Lung (tissue), 12 donors: Measurements from ENCODE around the gene MSRB3. TPM values are rescaled to one million over a fixed set of nuclear protein-coding genes. Genes with fewer than 3 reads are reported as not detected.

ENCODE experiments used
- ATAC-seq: fragments of 200-7000 bp; cut with Tn5 transposase; one replicate; pipeline ENCODE4 v1.9.1; 2020; ENCODE audit warnings: moderate number of reproducible peaks; ENCODE audit not compliant: insufficient read depth, low FRiP score
- DNase-seq, 3 donors: peaks; one replicate each; pipeline ENCODE4 v3.0.0-alpha.2; 2013 to 2017
- H3K27ac ChIP-seq, 2 donors: one replicate each; pipeline ENCODE4 v1.5.1; 2013; ENCODE audit warnings: mild to moderate bottlenecking in 2 of 2, moderate library complexity in 2 of 2, control low read depth in 1 of 2, inconsistent platforms in 1 of 2, low read depth in 1 of 2, low read length in 1 of 2
- H3K27me3 ChIP-seq, 3 donors: one replicate each; pipeline ENCODE4 v1.5.1; 2013; ENCODE audit warnings: low read length in 2 of 3; ENCODE audit not compliant: control insufficient read depth in 3 of 3, insufficient read depth in 3 of 3
- H3K36me3 ChIP-seq, 4 donors: one replicate each; pipeline ENCODE4 v1.5.1; 2013; ENCODE audit warnings: low read length in 4 of 4, mild to moderate bottlenecking in 1 of 4, moderate library complexity in 1 of 4; ENCODE audit not compliant: control insufficient read depth in 4 of 4, insufficient read depth in 4 of 4
- H3K4me1 ChIP-seq, 5 donors: one replicate each; pipeline ENCODE4 v1.5.1; 2013; ENCODE audit warnings: low read length in 5 of 5, mild to moderate bottlenecking in 2 of 5, moderate library complexity in 1 of 5; ENCODE audit not compliant: control insufficient read depth in 5 of 5, insufficient read depth in 5 of 5
- H3K4me3 ChIP-seq: one replicate; pipeline ENCODE4 v1.5.1; 2013; ENCODE audit warnings: mild to moderate bottlenecking, control low read depth, moderate library complexity
- H3K9ac ChIP-seq, 2 donors: one replicate each; pipeline ENCODE4 v1.5.1; 2013; ENCODE audit warnings: low read length in 2 of 2, control low read depth in 1 of 2; ENCODE audit not compliant: insufficient read depth in 1 of 2
- H3K9me3 ChIP-seq, 4 donors: one replicate each; pipeline ENCODE4 v1.5.1; 2013; ENCODE audit warnings: low read length in 3 of 4, mild to moderate bottlenecking in 1 of 4, moderate library complexity in 1 of 4; ENCODE audit not compliant: control insufficient read depth in 4 of 4, insufficient read depth in 3 of 4
- WGBS, 2 donors: extraction: QIAGEN DNeasy Blood & Tissue Kit; methylation state at CpG; one replicate each; pipeline ENCODE4 v1.1.7; 2013; 5-methylcytosine and 5-hydroxymethylcytosine counted together
- polyA plus RNA-seq, 2 donors: library from polyadenylated mRNA; stranded (reverse); fragments of 200-250 nt; gene quantifications; one replicate each; pipeline ENCODE4 v1.2.1, GENCODE V29; 2013
- total RNA-seq, 2 donors: library from RNA; depleted of rRNA in 1 of 2; stranded (reverse); fragments of >200 nt in 1 of 2; gene quantifications; one replicate each; pipeline ENCODE4 v1.2.1, GENCODE V29; 2014 to 2021
- TF ChIP-seq, protein P1 (sequence below): IDR thresholded peaks from 2 replicates; pipeline ENCODE4 v1.5.1; 2012; ENCODE audit warnings: mild to moderate bottlenecking; ENCODE audit errors: control extremely low read depth, extremely low read depth
- donor health status: control.
- donor health status: control.
- donor health status: Bipolar disorder and iron deficiency.
- donor health status: healthy.
- donor health status: DM: yes; HTN: yes; CAD: no.

The MSRB3 gene
- total and polyA plus RNA-seq, 4 donors, result 11.5 to 41.5 (median 28.3) TPM

GRCh38 chr12:65465766-65466547 is 187.5 kb downstream of the MSRB3 start:
- DNase-seq (no peak), ATAC-seq (no peak)
- Histone ChIP-seq H3K27me3 (no peaks in the 10 kb centered on the region), H3K9ac (no peak overlapping the region), H3K4me3 (no peak overlapping the region), H3K36me3 (peaks cover 0 to 23% (median under 1%) of the 10 kb centered on the region in 4 donors), H3K27ac (no peak overlapping the region), H3K4me1 (peaks cover 0 to 3% (median 0%) of the 10 kb centered on the region in 5 donors), H3K9me3 (no peaks in the 10 kb centered on the region)
- 84 to 87% methylated on average over 9 of the region's 9 CpGs for WGBS, 2 donors
- TF ChIP-seq, protein P1, sequence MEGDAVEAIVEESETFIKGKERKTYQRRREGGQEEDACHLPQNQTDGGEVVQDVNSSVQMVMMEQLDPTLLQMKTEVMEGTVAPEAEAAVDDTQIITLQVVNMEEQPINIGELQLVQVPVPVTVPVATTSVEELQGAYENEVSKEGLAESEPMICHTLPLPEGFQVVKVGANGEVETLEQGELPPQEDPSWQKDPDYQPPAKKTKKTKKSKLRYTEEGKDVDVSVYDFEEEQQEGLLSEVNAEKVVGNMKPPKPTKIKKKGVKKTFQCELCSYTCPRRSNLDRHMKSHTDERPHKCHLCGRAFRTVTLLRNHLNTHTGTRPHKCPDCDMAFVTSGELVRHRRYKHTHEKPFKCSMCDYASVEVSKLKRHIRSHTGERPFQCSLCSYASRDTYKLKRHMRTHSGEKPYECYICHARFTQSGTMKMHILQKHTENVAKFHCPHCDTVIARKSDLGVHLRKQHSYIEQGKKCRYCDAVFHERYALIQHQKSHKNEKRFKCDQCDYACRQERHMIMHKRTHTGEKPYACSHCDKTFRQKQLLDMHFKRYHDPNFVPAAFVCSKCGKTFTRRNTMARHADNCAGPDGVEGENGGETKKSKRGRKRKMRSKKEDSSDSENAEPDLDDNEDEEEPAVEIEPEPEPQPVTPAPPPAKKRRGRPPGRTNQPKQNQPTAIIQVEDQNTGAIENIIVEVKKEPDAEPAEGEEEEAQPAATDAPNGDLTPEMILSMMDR, result no peak

DNA sequence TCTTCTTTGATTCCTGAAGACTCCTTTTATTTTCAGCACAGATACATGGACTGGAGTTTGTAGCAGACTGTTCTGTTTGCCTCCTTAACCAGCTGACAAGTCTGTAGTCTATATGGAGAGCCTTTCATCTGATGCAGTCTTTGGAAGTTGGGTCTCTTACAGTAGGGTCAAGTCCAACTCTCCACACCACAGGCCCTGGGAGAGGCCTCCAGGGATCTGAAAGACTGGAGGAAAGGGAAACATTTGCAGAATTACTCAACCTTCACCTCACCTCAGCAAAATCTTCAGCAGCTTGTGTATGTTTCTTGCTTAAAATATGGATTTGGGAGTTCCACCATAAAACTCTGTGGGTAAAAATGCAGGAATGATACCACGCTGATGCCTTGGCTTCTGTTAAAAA is 188.4 kb downstream of the MSRB3 start:
- 94 to 97% methylated on average over 1 of the region's 1 CpG for WGBS, 2 donors
- Histone ChIP-seq H3K4me1 (peaks cover 0 to 3% (median 0%) of the 10 kb centered on the region in 5 donors), H3K9me3 (no peaks in the 10 kb centered on the region), H3K27me3 (no peaks in the 10 kb centered on the region), H3K9ac (no peak overlapping the region), H3K4me3 (no peak overlapping the region), H3K27ac (no peak overlapping the region), H3K36me3 (peaks cover 0 to 19% (median 0%) of the 10 kb centered on the region in 4 donors)
- DNase-seq, result no peak
- TF ChIP-seq, protein P1, result no peak
- no peak for ATAC-seq

DNA sequence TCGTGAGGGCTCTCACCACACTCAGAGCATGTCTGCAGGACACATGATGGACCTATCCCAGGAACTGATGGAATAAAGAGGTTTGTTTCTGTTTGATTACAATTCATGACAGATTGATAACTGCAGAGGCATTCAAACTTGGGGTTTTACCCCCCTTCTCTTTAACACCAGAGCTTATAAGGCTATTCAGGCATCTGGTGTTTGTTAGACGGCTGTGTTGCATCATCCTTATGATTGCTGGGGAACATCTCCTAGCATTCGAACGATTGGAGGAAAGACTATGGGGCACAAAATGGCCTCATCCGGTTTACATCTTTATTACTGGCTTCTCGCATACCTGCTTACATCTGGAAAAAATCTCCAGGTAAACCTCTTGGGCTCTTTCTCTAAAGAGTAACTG is 191.8 kb downstream of the MSRB3 start:
- DNase-seq (no peak), ATAC-seq (no peak)
- no peak overlapping the region for H3K27ac ChIP-seq
- 79 to 84% methylated on average over 6 of the region's 6 CpGs for WGBS, 2 donors
- H3K9ac ChIP-seq, result no peak overlapping the region
- H3K4me3 ChIP-seq, result no peak overlapping the region
- TF ChIP-seq, protein P1, result no peak
- no peaks in the 10 kb centered on the region for H3K9me3 ChIP-seq
- no peaks in the 10 kb centered on the region for H3K36me3 ChIP-seq
- peaks cover 0 to 3% (median 0%) of the 10 kb centered on the region in 5 donors for H3K4me1 ChIP-seq
- H3K27me3 ChIP-seq, result no peaks in the 10 kb centered on the region
